Adrenal gland (tissue), 5 donors: ENCODE data around the gene FAM240A.

Source experiments
- POLR2A ChIP-seq, 2 donors: fragments of 450-650 bp; IDR thresholded peaks; one replicate each; pipeline ENCODE4 v1.6.1; 2017; ENCODE audit warnings: antibody characterized with exemption in 2 of 2, mild to moderate bottlenecking in 2 of 2, moderate library complexity in 1 of 2
- TF ChIP-seq, protein P1 (sequence below), 6 experiments: fragments of 450-650 bp in 4 of 6; fragments of 200-600 bp in 2 of 6; sonication (generic) in 1 of 6; IDR thresholded peaks; 1 replicate in 5 of 6; 2 replicates in 1 of 6; pipeline versions ENCODE4 v1.5.1 to v1.8.0; 2016 to 2021; ENCODE audit warnings: antibody characterized with exemption in 6 of 6, mild to moderate bottlenecking in 2 of 6, moderate library complexity in 1 of 6
- donor health status: DM: no; HTN: no; CAD: no.

DNA sequence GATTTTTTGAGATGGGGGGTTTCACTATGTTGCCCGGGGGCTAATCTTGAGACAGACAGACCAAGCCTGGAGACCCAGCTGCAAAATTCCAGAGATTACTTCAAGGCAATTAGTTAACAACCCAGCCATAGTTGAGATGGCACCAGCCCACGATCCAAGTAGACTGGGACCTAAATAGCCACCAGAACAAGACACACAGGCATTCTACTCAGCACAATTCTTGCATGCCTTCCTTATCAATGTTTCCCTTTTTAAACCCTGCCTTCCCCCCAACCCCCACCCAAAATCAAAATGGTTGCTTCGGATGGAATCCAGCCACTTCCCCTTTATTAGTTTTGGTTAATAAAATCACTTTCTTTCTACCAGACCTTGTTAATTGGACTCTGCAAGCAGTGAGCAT, 28.6 kb downstream of the FAM240A start:
- TF ChIP-seq, protein P1, sequence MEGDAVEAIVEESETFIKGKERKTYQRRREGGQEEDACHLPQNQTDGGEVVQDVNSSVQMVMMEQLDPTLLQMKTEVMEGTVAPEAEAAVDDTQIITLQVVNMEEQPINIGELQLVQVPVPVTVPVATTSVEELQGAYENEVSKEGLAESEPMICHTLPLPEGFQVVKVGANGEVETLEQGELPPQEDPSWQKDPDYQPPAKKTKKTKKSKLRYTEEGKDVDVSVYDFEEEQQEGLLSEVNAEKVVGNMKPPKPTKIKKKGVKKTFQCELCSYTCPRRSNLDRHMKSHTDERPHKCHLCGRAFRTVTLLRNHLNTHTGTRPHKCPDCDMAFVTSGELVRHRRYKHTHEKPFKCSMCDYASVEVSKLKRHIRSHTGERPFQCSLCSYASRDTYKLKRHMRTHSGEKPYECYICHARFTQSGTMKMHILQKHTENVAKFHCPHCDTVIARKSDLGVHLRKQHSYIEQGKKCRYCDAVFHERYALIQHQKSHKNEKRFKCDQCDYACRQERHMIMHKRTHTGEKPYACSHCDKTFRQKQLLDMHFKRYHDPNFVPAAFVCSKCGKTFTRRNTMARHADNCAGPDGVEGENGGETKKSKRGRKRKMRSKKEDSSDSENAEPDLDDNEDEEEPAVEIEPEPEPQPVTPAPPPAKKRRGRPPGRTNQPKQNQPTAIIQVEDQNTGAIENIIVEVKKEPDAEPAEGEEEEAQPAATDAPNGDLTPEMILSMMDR (IDR thresholded peaks at IDR 0.05): no peak
- TF ChIP-seq POLR2A (IDR thresholded peaks at IDR 0.05): no peak
